Left lung (tissue), 10 donors: Measurements from ENCODE around the gene KIRREL1. TPM values are rescaled to one million over a fixed set of nuclear protein-coding genes. Genes with fewer than 3 reads are reported as not detected.

Experiments used
- ATAC-seq: fragments of 200-7000 bp; cut with Tn5 transposase; one replicate; pipeline ENCODE4 v1.9.1; 2020; ENCODE audit warnings: moderate library complexity
- DNase-seq, 4 donors: peaks; one replicate each; pipeline ENCODE4 v3.0.0-alpha.2; 2013 to 2020
- H3K27ac ChIP-seq, 2 donors: fragments of 200-600 bp; sonication (generic) in 1 of 2; one replicate each; pipeline versions ENCODE4 v1.5.0 to v1.8.0; 2020 to 2021
- H3K27me3 ChIP-seq, 2 donors: fragments of 200-600 bp; sonication (generic) in 1 of 2; one replicate each; pipeline versions ENCODE4 v1.5.0 to v1.8.0; 2020 to 2021
- H3K36me3 ChIP-seq, 2 donors: fragments of 200-600 bp; sonication (generic) in 1 of 2; one replicate each; pipeline versions ENCODE4 v1.5.0 to v1.8.0; 2020 to 2021
- H3K4me1 ChIP-seq, 2 donors: fragments of 200-600 bp; one replicate each; pipeline ENCODE4 v1.8.0; 2021
- H3K4me3 ChIP-seq, 2 donors: fragments of 200-600 bp; sonication (generic) in 1 of 2; one replicate each; pipeline versions ENCODE4 v1.5.0 to v1.8.0; 2020 to 2021; ENCODE audit warnings: mild to moderate bottlenecking in 1 of 2
- H3K9me3 ChIP-seq, 2 donors: fragments of 200-600 bp; sonication (generic) in 1 of 2; one replicate each; pipeline versions ENCODE4 v1.5.0 to v1.8.0; 2020 to 2021
- intact Hi-C, 2 donors: fragments of 100-400 bp; cut with DNase I; formaldehyde crosslinking; loops; one replicate each; pipeline versions ENCODE4 v1.11.2 to v1.14.2; 2022
- polyA plus RNA-seq, 6 donors: library from polyadenylated mRNA; unstranded; fragments of 120-200 nt; gene quantifications; one replicate each; pipeline ENCODE4 v1.2.1, GENCODE V29; 2013; ENCODE audit not compliant: insufficient read length in 6 of 6
- total RNA-seq, 2 donors: library from RNA; stranded (reverse); fragmentation: NEBNext Ultra II Directional; extraction: Animal tissue kit (Norgen Biotek cat#: 25700); gene quantifications; one replicate each; pipeline ENCODE4 v1.2.1, GENCODE V29; 2021
- TF ChIP-seq, protein P1 (sequence below), 2 donors: fragments of 200-600 bp; sonication (generic) in 1 of 2; IDR thresholded peaks; one replicate each; pipeline versions ENCODE4 v1.5.0 to v1.8.0; 2021; ENCODE audit warnings: antibody characterized with exemption in 2 of 2
- donor health status: DM: no; HTN: yes; CAD: no.
- donor health status: DM: no; HTN: no; CAD: no.

KIRREL1 gene
- total and polyA plus RNA-seq, 8 donors, result 44.6 to 67.6 (median 55.7) TPM

DNA sequence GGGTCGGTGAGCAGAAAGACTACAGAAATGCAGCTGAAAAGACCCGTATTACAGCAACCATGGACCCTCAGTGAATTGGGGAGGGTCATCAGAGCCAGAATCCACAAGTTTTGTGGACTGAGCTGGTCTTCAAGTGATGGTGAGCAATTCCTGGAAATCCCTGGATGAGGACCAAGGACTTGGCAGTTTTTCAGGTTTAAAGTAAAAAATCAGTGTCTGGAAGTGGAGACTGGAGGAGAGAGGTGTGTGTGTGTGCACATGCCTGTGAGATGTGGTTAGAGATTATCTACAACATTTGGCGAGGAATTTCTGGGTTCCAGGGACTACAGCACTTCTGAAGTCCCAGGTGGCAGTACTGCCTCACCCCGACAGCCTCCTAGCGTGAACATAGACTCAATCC lies 56.4 kb downstream of the KIRREL1 start:
- intact Hi-C loops, result no loop called here
- DNase-seq (no peak), ATAC-seq (no peak)
- H3K4me3 ChIP-seq, result no peak overlapping the region
- no peaks in the 10 kb centered on the region for H3K27me3 ChIP-seq
- no peaks in the 10 kb centered on the region for H3K9me3 ChIP-seq
- H3K27ac ChIP-seq, result no peak overlapping the region
- no peaks in the 10 kb centered on the region for H3K36me3 ChIP-seq
- TF ChIP-seq, protein P1, sequence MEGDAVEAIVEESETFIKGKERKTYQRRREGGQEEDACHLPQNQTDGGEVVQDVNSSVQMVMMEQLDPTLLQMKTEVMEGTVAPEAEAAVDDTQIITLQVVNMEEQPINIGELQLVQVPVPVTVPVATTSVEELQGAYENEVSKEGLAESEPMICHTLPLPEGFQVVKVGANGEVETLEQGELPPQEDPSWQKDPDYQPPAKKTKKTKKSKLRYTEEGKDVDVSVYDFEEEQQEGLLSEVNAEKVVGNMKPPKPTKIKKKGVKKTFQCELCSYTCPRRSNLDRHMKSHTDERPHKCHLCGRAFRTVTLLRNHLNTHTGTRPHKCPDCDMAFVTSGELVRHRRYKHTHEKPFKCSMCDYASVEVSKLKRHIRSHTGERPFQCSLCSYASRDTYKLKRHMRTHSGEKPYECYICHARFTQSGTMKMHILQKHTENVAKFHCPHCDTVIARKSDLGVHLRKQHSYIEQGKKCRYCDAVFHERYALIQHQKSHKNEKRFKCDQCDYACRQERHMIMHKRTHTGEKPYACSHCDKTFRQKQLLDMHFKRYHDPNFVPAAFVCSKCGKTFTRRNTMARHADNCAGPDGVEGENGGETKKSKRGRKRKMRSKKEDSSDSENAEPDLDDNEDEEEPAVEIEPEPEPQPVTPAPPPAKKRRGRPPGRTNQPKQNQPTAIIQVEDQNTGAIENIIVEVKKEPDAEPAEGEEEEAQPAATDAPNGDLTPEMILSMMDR (IDR thresholded peaks at IDR 0.05), result no peak
- H3K4me1 ChIP-seq, result peaks cover 7 to 10% of the 10 kb centered on the region in 2 donors

DNA sequence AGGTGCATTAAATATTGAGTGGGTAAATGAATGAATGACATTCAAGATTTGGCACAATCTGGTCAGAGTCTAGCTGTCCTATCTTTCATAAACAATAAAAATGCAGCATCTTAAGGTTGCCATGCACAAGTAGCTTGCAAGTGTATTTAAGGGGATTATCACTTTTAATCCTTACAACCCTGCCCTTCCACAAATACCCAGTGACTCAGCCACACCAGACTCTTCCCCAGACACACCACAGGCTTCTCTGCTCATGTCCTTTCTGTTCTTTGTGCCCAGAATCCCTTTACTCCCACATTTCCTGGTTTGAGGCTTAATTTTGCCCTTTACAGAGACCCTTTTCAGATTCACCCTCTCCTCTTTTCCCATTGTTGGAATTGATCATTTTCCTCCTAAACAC lies 59.8 kb downstream of the KIRREL1 start:
- no peak for ATAC-seq
- no peaks in the 10 kb centered on the region for H3K27me3 ChIP-seq
- TF ChIP-seq, protein P1 (IDR thresholded peaks at IDR 0.05), result no peak
- no peak for DNase-seq
- peaks cover 3 to 19% of the 10 kb centered on the region in 2 donors for H3K4me1 ChIP-seq
- H3K9me3 ChIP-seq, result no peaks in the 10 kb centered on the region
- no peak overlapping the region for H3K4me3 ChIP-seq
- H3K27ac ChIP-seq, result no peak overlapping the region
- intact Hi-C loops, result no loop called here
- H3K36me3 ChIP-seq, result no peaks in the 10 kb centered on the region

DNA sequence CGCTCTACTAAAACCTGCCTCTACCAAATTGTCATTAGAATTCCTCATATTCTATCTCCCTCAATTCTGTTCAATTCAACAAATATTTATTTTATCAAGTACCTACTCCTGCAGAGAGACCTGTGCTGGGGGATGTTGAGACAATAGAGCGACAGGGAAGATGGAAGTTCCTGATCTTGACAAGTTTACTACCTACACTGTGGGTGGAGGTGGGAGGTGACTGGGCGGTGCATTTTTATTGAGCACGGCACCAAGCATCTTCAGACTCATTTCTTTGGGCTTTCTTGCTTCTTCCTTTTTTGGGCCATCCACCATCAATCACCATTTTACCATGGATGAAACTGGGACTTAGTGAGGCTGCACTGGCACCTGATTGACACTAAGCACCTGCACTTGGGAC lies 61.3 kb downstream of the KIRREL1 start:
- no peak overlapping the region for H3K27ac ChIP-seq
- no peaks in the 10 kb centered on the region for H3K27me3 ChIP-seq
- H3K9me3 ChIP-seq, result no peaks in the 10 kb centered on the region
- DNase-seq, result no peak
- no peak overlapping the region for H3K4me3 ChIP-seq
- no peaks in the 10 kb centered on the region for H3K36me3 ChIP-seq
- TF ChIP-seq, protein P1 (IDR thresholded peaks at IDR 0.05), result no peak
- no peak for ATAC-seq
- peaks cover 0 to 17% of the 10 kb centered on the region in 2 donors for H3K4me1 ChIP-seq
- intact Hi-C loops, result no loop called here

DNA sequence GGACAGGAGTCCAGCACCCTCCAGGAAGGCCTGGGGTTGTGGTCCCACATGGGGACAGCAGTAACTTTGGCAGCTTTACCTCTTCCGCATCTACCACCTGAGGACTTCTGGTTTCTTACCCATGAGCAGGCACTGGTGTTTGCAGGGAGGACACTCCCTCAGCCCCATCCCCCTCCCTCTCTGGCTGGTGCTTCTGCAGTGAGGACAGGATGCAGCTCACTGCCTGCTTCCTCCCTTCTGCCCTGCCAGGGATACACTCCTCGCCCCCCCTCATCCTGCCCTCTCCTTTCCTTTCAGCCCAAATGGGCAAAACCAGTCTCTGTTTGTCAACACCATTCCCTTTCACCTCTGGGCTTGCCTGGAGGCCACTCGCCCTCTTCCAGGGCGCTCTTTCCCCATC lies 62.4 kb downstream of the KIRREL1 start:
- Histone ChIP-seq H3K27ac (no peak overlapping the region), H3K36me3 (no peaks in the 10 kb centered on the region), H3K27me3 (no peaks in the 10 kb centered on the region), H3K9me3 (no peaks in the 10 kb centered on the region), H3K4me3 (no peak overlapping the region), H3K4me1 (peaks cover 0 to 9% of the 10 kb centered on the region in 2 donors)
- TF ChIP-seq, protein P1 (IDR thresholded peaks at IDR 0.05), result no peak
- intact Hi-C loops, result no loop called here
- DNase-seq (peak in 1 of 4 donors; percentile 39), ATAC-seq (peak; percentile 51)

DNA sequence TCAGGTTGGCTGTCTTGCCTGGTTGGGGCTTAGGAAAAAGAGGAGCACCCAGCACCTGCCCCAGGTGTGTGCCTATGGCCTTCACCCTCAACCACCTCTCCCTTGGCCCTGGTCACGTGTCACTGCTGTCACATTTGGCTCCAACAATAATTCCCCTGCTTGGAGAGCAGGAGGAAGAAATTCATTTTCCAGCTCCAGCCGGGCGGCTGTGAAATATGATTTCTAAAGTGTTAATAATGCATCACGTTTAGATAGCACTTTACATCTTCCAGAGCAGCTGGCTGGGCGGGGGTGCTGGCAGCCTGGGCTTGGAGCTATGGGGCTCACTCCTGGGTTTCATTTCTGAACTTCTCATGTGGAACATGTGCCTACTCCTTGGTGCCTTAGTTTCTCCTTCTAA lies 63.1 kb downstream of the KIRREL1 start:
- Histone ChIP-seq H3K27ac (no peak overlapping the region), H3K27me3 (no peaks in the 10 kb centered on the region), H3K36me3 (no peaks in the 10 kb centered on the region), H3K9me3 (no peaks in the 10 kb centered on the region), H3K4me1 (peaks cover 0 to 9% of the 10 kb centered on the region in 2 donors), H3K4me3 (no peak overlapping the region)
- DNase-seq (no peak), ATAC-seq (no peak)
- TF ChIP-seq, protein P1 (IDR thresholded peaks at IDR 0.05), result no peak
- intact Hi-C loops, result no loop called here
